Lower lobe of right lung (tissue), 1 donor: ENCODE results near the gene SERP2. TPM values are rescaled to one million over a fixed set of nuclear protein-coding genes. Genes with fewer than 3 reads are reported as not detected.

ENCODE experiments used
- total RNA-seq: library from RNA; stranded (reverse); fragmentation: NEBNext Ultra II Directional; extraction: Animal tissue kit (Norgen Biotek cat#: 25700); gene quantifications from one replicate; pipeline ENCODE4 v1.2.1, GENCODE V29; 2021
- donor health status: DM: no; HTN: yes; CAD: no; lungs with severe emphysema.

Gene SERP2
- total RNA-seq, 1 donor from 2014 or later = 3.7 TPM

Other genes starting within 250 kb of the SERP2 start
- 163 TPM for gene TSC22D1, start 202.5 kb downstream of the SERP2 start, total RNA-seq